RWPE2 (cell line): ENCODE results near the gene VSTM5.

ENCODE experiments used
- ATAC-seq: fragments of 200-7000 bp; cut with Tn5 transposase; 3 replicates; pipeline ENCODE4 v1.9.1; 2021; ENCODE audit warnings: low read depth
- DNase-seq: peaks from one replicate; pipeline ENCODE4 v3.0.0-alpha.2; 2020; ENCODE audit warnings: low spot score
- H3K27ac ChIP-seq: fragments of 450-650 bp; 2 replicates; pipeline ENCODE4 v1.5.1; 2017; ENCODE audit warnings: mild to moderate bottlenecking; ENCODE audit not compliant: poor library complexity, severe bottlenecking
- H3K27me3 ChIP-seq: fragments of 250-450 bp; sonication (Bioruptor Pico); 2 replicates; pipeline ENCODE4 v1.5.1; 2021; ENCODE audit warnings: mild to moderate bottlenecking, moderate library complexity; ENCODE audit not compliant: insufficient read depth, poor library complexity, severe bottlenecking
- H3K36me3 ChIP-seq: fragments of 250-450 bp; sonication (Bioruptor Pico); 2 replicates; pipeline ENCODE4 v1.5.1; 2020; ENCODE audit warnings: low read depth, mild to moderate bottlenecking, moderate library complexity
- H3K4me1 ChIP-seq: fragments of 250-450 bp; sonication (Bioruptor Pico); 2 replicates; pipeline ENCODE4 v1.5.1; 2021; ENCODE audit warnings: mild to moderate bottlenecking, moderate library complexity; ENCODE audit not compliant: insufficient read depth, poor library complexity, severe bottlenecking
- H3K4me3 ChIP-seq: fragments of 250-450 bp; sonication (Bioruptor Pico); 2 replicates; pipeline ENCODE4 v1.5.1; 2021; ENCODE audit warnings: mild to moderate bottlenecking, moderate library complexity; ENCODE audit not compliant: severe bottlenecking
- H3K9me3 ChIP-seq: fragments of 250-450 bp; sonication (Bioruptor Pico); 2 replicates; pipeline ENCODE4 v1.5.1; 2021; ENCODE audit warnings: mild to moderate bottlenecking, moderate library complexity; ENCODE audit not compliant: severe bottlenecking
- TF ChIP-seq, protein P1 (sequence below): fragments of 450-650 bp; IDR thresholded peaks from one replicate; pipeline ENCODE4 v1.5.1; 2017; ENCODE audit warnings: mild to moderate bottlenecking, moderate library complexity; ENCODE audit not compliant: poor library complexity, severe bottlenecking

VSTM5 gene

DNA sequence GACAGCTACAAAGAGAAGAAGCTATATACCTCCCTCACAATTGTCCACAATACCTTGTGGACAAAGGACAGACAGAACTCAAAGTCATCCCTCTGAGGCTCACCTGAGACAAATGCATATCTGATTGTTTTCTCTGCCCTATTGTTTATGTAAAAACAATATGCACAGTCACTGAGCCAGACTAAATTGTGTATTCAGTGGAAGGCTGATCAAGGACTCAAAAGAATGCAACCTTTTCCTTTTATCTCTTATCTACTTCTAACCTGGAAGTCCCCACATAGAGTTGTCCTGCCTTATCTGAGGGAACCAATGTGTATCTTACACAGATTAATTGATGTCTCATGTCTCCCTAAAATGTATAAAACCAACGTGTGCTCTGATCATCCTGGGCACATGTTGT, 80.3 kb downstream of the VSTM5 start:
- Histone ChIP-seq H3K4me3 (no peak overlapping the region), H3K27ac (no peak overlapping the region), H3K4me1 (no peaks in the 10 kb centered on the region), H3K9me3 (no peaks in the 10 kb centered on the region), H3K36me3 (no peaks in the 10 kb centered on the region), H3K27me3 (no peaks in the 10 kb centered on the region)
- no peak for ATAC-seq
- no peak for DNase-seq
- TF ChIP-seq, protein P1, sequence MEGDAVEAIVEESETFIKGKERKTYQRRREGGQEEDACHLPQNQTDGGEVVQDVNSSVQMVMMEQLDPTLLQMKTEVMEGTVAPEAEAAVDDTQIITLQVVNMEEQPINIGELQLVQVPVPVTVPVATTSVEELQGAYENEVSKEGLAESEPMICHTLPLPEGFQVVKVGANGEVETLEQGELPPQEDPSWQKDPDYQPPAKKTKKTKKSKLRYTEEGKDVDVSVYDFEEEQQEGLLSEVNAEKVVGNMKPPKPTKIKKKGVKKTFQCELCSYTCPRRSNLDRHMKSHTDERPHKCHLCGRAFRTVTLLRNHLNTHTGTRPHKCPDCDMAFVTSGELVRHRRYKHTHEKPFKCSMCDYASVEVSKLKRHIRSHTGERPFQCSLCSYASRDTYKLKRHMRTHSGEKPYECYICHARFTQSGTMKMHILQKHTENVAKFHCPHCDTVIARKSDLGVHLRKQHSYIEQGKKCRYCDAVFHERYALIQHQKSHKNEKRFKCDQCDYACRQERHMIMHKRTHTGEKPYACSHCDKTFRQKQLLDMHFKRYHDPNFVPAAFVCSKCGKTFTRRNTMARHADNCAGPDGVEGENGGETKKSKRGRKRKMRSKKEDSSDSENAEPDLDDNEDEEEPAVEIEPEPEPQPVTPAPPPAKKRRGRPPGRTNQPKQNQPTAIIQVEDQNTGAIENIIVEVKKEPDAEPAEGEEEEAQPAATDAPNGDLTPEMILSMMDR, result no peak
